ENCODE data around the gene ANKRD1. TPM values are rescaled to one million over a fixed set of nuclear protein-coding genes. Genes with fewer than 3 reads are reported as not detected.
A peak's percentile ranks its signal among the peaks of the same experiment; 100 is the strongest.

ANKRD1 gene
- total RNA-seq, 1 donor from 2014 or later = 5.8 TPM

DNA sequence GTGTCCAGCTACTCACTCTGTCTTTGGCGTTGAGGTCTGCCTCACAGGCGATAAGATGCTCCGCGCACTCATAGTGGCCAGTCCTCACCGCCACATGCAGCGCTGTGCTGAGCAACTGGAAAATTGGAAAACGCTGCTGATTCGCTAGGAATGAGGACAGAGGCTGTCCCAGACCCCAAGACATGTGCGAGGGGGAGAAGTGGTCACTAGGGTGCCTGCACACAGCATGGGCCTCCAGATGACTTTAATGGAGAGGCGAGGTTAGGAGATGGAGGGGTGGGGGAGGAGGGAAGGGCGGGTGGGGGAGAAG, 5.2 kb downstream of the ANKRD1 start:
- no peaks in the 10 kb centered on the region for H3K36me3 Mint-ChIP-seq (ENCODE audit: unreplicated experiment)
- TF ChIP-seq, protein P1, sequence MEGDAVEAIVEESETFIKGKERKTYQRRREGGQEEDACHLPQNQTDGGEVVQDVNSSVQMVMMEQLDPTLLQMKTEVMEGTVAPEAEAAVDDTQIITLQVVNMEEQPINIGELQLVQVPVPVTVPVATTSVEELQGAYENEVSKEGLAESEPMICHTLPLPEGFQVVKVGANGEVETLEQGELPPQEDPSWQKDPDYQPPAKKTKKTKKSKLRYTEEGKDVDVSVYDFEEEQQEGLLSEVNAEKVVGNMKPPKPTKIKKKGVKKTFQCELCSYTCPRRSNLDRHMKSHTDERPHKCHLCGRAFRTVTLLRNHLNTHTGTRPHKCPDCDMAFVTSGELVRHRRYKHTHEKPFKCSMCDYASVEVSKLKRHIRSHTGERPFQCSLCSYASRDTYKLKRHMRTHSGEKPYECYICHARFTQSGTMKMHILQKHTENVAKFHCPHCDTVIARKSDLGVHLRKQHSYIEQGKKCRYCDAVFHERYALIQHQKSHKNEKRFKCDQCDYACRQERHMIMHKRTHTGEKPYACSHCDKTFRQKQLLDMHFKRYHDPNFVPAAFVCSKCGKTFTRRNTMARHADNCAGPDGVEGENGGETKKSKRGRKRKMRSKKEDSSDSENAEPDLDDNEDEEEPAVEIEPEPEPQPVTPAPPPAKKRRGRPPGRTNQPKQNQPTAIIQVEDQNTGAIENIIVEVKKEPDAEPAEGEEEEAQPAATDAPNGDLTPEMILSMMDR (IDR thresholded peaks at IDR 0.05) = no peak
- no peak for DNase-seq (ENCODE audit: extremely low spot score, unreplicated experiment)
- no peaks in the 10 kb centered on the region for H3K27me3 Mint-ChIP-seq (ENCODE audit: unreplicated experiment)
- peaks cover 33% of the 10 kb centered on the region for H3K4me1 Mint-ChIP-seq (ENCODE audit: unreplicated experiment)
- H3K27ac Mint-ChIP-seq (ENCODE audit: unreplicated experiment) = no peak overlapping the region
- no peak overlapping the region for H3K4me3 Mint-ChIP-seq (ENCODE audit: unreplicated experiment)
- no peaks in the 10 kb centered on the region for H3K9me3 Mint-ChIP-seq (ENCODE audit: unreplicated experiment)

DNA sequence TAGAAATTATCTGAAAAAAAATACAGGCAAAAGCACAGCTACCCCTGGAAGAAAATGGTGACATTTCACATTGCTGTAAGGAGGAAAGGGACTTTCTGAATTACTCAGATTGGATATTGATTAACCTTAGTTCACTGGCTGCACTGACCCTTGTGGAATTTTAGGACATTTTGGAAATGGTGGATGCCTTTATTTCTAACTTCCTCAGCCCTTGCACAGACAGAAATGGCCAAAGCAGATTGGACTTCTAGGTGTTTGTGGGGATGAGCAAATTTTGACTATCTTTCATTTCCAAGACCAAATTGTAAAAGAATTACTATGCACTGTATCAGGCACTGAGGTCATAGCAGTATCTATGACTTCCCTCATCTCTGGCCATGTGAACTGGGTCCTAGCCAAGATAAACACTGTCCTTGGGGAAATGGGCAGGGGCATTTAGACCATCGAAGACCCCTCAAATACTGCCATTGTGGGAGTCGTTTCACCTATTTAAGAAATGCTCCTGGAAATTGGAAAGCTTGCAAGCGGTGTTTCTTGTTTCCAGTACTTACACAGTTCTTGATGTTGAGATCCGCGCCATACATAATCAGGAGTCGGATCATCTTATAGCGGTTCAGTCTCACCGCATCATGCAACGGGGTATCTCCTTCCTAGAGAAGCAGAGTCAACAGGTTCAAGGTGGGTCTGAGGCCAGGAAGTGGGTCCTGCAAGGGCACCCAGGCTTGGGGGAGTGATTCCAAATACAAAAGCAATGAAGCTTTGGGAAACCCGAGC, 5.7 kb downstream of the ANKRD1 start:
- Mint-ChIP-seq H3K27ac (ENCODE audit: unreplicated experiment) (no peak overlapping the region), H3K9me3 (ENCODE audit: unreplicated experiment) (no peaks in the 10 kb centered on the region), H3K4me3 (ENCODE audit: unreplicated experiment) (no peak overlapping the region), H3K27me3 (ENCODE audit: unreplicated experiment) (no peaks in the 10 kb centered on the region), H3K36me3 (ENCODE audit: unreplicated experiment) (no peaks in the 10 kb centered on the region), H3K4me1 (ENCODE audit: unreplicated experiment) (peaks cover 27% of the 10 kb centered on the region)
- TF ChIP-seq, protein P1 (IDR thresholded peaks at IDR 0.05) = no peak
- DNase-seq (ENCODE audit: extremely low spot score, unreplicated experiment) = no peak

DNA sequence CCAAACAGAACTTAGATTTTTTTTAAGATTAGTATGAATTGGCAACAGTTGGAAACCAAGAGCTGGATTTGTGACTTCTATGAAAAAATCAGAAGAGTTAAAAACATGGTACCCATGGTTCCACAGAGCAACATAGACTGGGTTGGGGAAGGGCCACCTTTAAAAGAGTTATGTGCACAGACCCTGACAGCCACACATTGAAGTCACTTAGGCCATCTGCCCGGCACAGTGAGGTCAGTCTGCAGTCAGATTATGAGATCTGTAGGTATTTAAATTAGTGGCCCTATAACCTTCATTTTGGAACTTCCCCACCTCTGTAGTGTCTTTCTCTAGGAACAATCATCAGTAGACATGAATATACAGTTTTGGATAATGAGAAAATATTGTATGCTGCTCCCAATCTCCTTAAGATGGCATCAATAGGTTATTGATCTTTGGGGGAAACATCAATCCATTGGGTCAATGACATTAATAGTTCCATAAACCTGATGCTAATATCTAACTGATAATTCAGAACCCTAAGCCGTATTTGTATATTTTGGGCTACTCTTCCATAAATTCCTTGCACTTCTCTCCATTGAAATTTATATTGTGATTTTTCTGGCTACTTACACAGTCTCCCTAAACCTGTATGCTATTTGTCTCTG, 7.0 kb downstream of the ANKRD1 start:
- Mint-ChIP-seq H3K4me3 (ENCODE audit: unreplicated experiment) (no peak overlapping the region), H3K36me3 (ENCODE audit: unreplicated experiment) (no peaks in the 10 kb centered on the region), H3K27me3 (ENCODE audit: unreplicated experiment) (no peaks in the 10 kb centered on the region), H3K9me3 (ENCODE audit: unreplicated experiment) (no peaks in the 10 kb centered on the region), H3K4me1 (ENCODE audit: unreplicated experiment) (peaks cover 16% of the 10 kb centered on the region), H3K27ac (ENCODE audit: unreplicated experiment) (no peak overlapping the region)
- TF ChIP-seq, protein P1 (IDR thresholded peaks at IDR 0.05) = no peak
- no peak for DNase-seq (ENCODE audit: extremely low spot score, unreplicated experiment)

DNA sequence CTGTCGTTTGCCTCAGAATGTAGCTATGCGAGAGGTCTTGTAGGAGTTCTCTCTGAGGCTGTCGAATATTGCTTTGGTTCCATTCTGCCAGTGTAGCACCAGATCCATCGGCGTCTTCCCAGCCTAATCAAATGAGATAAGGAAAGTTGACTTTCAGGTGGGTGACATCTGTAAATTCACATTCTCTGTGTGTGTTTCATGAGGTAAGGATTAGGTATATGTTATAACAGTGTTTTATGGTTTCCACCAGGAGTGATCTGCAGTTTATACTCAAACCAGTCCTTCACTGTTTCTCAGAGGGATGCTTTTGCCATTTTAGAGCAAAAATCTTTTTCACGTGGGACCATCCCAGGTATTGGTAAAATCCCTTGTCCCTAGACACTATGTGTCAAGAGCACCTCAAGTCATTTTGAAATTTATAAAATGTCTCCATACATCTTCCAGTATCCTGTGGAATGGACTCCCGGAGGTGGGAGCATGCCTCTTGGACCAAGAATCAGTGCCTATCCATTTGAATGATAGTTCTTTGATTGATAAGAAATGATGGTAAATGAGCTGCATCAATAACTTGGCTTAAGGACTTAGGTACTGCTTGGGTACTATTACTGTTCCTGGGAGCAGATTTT, 7.9 kb downstream of the ANKRD1 start:
- H3K4me1 Mint-ChIP-seq (ENCODE audit: unreplicated experiment) = peaks cover 16% of the 10 kb centered on the region
- DNase-seq (ENCODE audit: extremely low spot score, unreplicated experiment) = no peak
- TF ChIP-seq, protein P1 (IDR thresholded peaks at IDR 0.05) = no peak
- H3K27me3 Mint-ChIP-seq (ENCODE audit: unreplicated experiment) = no peaks in the 10 kb centered on the region
- H3K36me3 Mint-ChIP-seq (ENCODE audit: unreplicated experiment) = no peaks in the 10 kb centered on the region
- no peak overlapping the region for H3K27ac Mint-ChIP-seq (ENCODE audit: unreplicated experiment)
- no peaks in the 10 kb centered on the region for H3K9me3 Mint-ChIP-seq (ENCODE audit: unreplicated experiment)
- H3K4me3 Mint-ChIP-seq (ENCODE audit: unreplicated experiment) = no peak overlapping the region

DNA sequence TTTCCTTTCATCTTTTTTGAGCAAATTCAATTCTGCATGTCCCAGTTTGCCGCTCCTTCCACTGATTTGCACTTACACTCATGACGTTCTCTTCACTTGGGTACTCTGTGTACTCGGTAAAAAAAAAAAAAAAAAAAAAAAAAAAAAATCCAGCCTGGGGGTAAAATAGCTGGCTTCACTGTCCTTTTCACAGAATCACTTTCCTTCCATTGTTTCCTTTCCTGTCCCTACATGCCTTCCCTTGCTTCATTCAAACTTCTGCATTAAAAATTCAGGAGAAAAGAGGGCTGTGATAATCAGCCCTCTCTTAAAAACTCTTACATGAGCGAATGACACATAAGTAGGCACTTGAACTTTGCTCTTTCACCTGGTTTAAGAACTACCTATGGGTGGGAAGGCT, 8.7 kb downstream of the ANKRD1 start:
- Mint-ChIP-seq H3K9me3 (ENCODE audit: unreplicated experiment) (no peaks in the 10 kb centered on the region), H3K4me3 (ENCODE audit: unreplicated experiment) (no peak overlapping the region), H3K4me1 (ENCODE audit: unreplicated experiment) (peaks cover 16% of the 10 kb centered on the region), H3K27me3 (ENCODE audit: unreplicated experiment) (no peaks in the 10 kb centered on the region), H3K36me3 (ENCODE audit: unreplicated experiment) (no peaks in the 10 kb centered on the region), H3K27ac (ENCODE audit: unreplicated experiment) (peak overlapping the region; percentile 32)
- DNase-seq (ENCODE audit: extremely low spot score, unreplicated experiment) = no peak
- TF ChIP-seq, protein P1 (IDR thresholded peaks at IDR 0.05) = no peak
